IMR-90 (cell line): ENCODE data around the gene PPP6R3. TPM values are rescaled to one million over a fixed set of nuclear protein-coding genes. Genes with fewer than 3 reads are reported as not detected.

Source experiments
- ATAC-seq: fragments of 200-7000 bp; cut with Tn5 transposase; 2 replicates; pipeline ENCODE4 v1.9.1; 2020; ENCODE audit warnings: low read depth, mild to moderate bottlenecking, moderate library complexity
- BruUV-seq: library from RNA; stranded (reverse); fragments of 400-500 nt; replicated peaks from 2 replicates; lab custom pipeline; 2021; lab: Mats Ljungman, UMichigan
- CTCF ChIA-PET: fragments of 300-600 bp; formaldehyde crosslinking; extraction: SDS; loops from one replicate; lab custom pipeline; 2021; ENCODE audit warnings: antibody characterized with exemption; lab: Yijun Ruan, JAX
- POLR2A ChIA-PET: fragments of 300-600 bp; sonication (Branson Sonifier 250); formaldehyde crosslinking; loops from one replicate; lab custom pipeline; 2022; ENCODE audit warnings: antibody characterized with exemption; ENCODE audit not compliant: unreplicated experiment; lab: Charles Lee
- DNase-seq: peaks from one replicate; pipeline ENCODE4 v3.0.0; 2013
- H2AFZ ChIP-seq: replicated peaks from 2 replicates; pipeline ENCODE3; 2013; ENCODE audit warnings: low read length, mild to moderate bottlenecking; ENCODE audit not compliant: poor library complexity
- H2AK5ac ChIP-seq: 2 replicates; pipeline ENCODE4 v1.6.1; 2013; ENCODE audit warnings: low read depth, low read length, inconsistent platforms
- H2AK9ac ChIP-seq: replicated peaks from 2 replicates; pipeline ENCODE3; 2013; ENCODE audit warnings: mild to moderate bottlenecking, low read depth, low read length, moderate library complexity; ENCODE audit not compliant: poor library complexity
- H2BK120ac ChIP-seq: 2 replicates; pipeline ENCODE4 v1.6.1; 2013; ENCODE audit warnings: low read depth, low read length, inconsistent platforms
- H2BK15ac ChIP-seq: 3 replicates; pipeline ENCODE4 v1.6.1; 2013; ENCODE audit warnings: low read depth, low read length, inconsistent platforms
- H2BK20ac ChIP-seq: 2 replicates; pipeline ENCODE4 v1.6.1; 2013; ENCODE audit warnings: low read depth, mild to moderate bottlenecking, inconsistent platforms, low read length, moderate library complexity
- H2BK5ac ChIP-seq: 2 replicates; pipeline ENCODE4 v1.6.1; 2013; ENCODE audit warnings: mild to moderate bottlenecking, low read depth, low read length, inconsistent platforms; ENCODE audit not compliant: poor library complexity, severe bottlenecking
- H3K14ac ChIP-seq: replicated peaks from 2 replicates; pipeline ENCODE4 v1.6.1; 2013; ENCODE audit warnings: low read depth, low read length, inconsistent platforms
- H3K18ac ChIP-seq: 2 replicates; pipeline ENCODE4 v1.6.1; 2013; ENCODE audit warnings: low read depth, low read length, control low read depth
- H3K23ac ChIP-seq: 2 replicates; pipeline ENCODE4 v1.6.1; 2013; ENCODE audit warnings: low read depth, low read length, inconsistent platforms
- H3K27ac ChIP-seq: 2 replicates; pipeline ENCODE4 v1.5.1; 2013; ENCODE audit warnings: mild to moderate bottlenecking, control low read depth, low read length; ENCODE audit not compliant: insufficient read depth
- H3K27me3 ChIP-seq: 2 replicates; pipeline ENCODE4 v1.6.1; 2013; ENCODE audit warnings: low read length; ENCODE audit not compliant: control insufficient read depth, insufficient read depth
- H3K36me3 ChIP-seq: 2 replicates; pipeline ENCODE4 v1.6.1; 2013; ENCODE audit warnings: low read length, mixed read lengths; ENCODE audit not compliant: control insufficient read depth, insufficient read depth
- H3K4ac ChIP-seq: 2 replicates; pipeline ENCODE4 v1.6.1; 2013; ENCODE audit warnings: low read depth, low read length, inconsistent platforms
- H3K4me1 ChIP-seq: 2 replicates; pipeline ENCODE4 v1.6.1; 2013; ENCODE audit warnings: low read length, mixed read lengths; ENCODE audit not compliant: control insufficient read depth, insufficient read depth
- H3K4me2 ChIP-seq: 2 replicates; pipeline ENCODE4 v1.6.1; 2013; ENCODE audit warnings: low read depth, mild to moderate bottlenecking, control low read depth, low read length, moderate library complexity
- H3K4me3 ChIP-seq: 2 replicates; pipeline ENCODE4 v1.5.1; 2013; ENCODE audit warnings: low read depth, mild to moderate bottlenecking, control low read depth, low read length, moderate library complexity; ENCODE audit not compliant: insufficient read depth
- H3K56ac ChIP-seq: 2 replicates; pipeline ENCODE4 v1.6.1; 2013; ENCODE audit warnings: low read length, inconsistent platforms; ENCODE audit not compliant: insufficient read depth; ENCODE audit errors: extremely low read depth
- H3K79me1 ChIP-seq, 2 experiments: 2 replicates each; pipeline ENCODE4 v1.6.1; 2013; ENCODE audit warnings: low read length in 2 of 2, inconsistent platforms in 1 of 2, low read depth in 1 of 2
- H3K9ac ChIP-seq: 2 replicates; pipeline ENCODE4 v1.6.1; 2013; ENCODE audit warnings: low read depth, low read length, control low read depth
- H3K9me1 ChIP-seq: 2 replicates; pipeline ENCODE4 v1.6.1; 2013; ENCODE audit warnings: low read length, inconsistent platforms; ENCODE audit not compliant: insufficient read depth
- H3K9me3 ChIP-seq: 2 replicates; pipeline ENCODE4 v1.6.1; 2013; ENCODE audit warnings: low read length; ENCODE audit not compliant: control insufficient read depth, insufficient read depth
- H4K20me1 ChIP-seq: 2 replicates; pipeline ENCODE4 v1.6.1; 2013; ENCODE audit warnings: low read length, inconsistent platforms; ENCODE audit not compliant: insufficient read depth
- H4K5ac ChIP-seq: 2 replicates; pipeline ENCODE4 v1.6.1; 2013; ENCODE audit warnings: mild to moderate bottlenecking, low read depth, low read length, control low read depth
- H4K8ac ChIP-seq, 2 experiments: 2 replicates each; pipeline ENCODE4 v1.6.1; 2013; ENCODE audit warnings: low read depth in 2 of 2, low read length in 2 of 2, control low read depth in 1 of 2, inconsistent platforms in 1 of 2
- H4K91ac ChIP-seq: 2 replicates; pipeline ENCODE4 v1.6.1; 2013; ENCODE audit warnings: low read depth, low read length, inconsistent platforms; ENCODE audit not compliant: insufficient read depth
- BHLHE40 ChIP-seq: fragments of 150-350 bp; IDR thresholded peaks from 2 replicates; pipeline ENCODE4 v1.6.1; 2016; ENCODE audit warnings: mild to moderate bottlenecking, low read depth, low read length
- CEBPB ChIP-seq: IDR thresholded peaks from 2 replicates; pipeline ENCODE4 v1.6.1; 2012; ENCODE audit warnings: low read depth, low read length, improper control_type of control experiment
- CHD1 ChIP-seq: IDR thresholded peaks from 2 replicates; pipeline ENCODE4 v1.6.1; 2012; ENCODE audit warnings: low read depth, low read length, improper control_type of control experiment
- CTCF ChIP-seq: conservative IDR thresholded peaks from 2 replicates; pipeline ENCODE4 v1.5.1; 2012; ENCODE audit warnings: mild to moderate bottlenecking, low read depth, low read length, improper control_type of control experiment
- FOS ChIP-seq: fragments of 150-350 bp; IDR thresholded peaks from 2 replicates; pipeline ENCODE4 v1.6.1; 2016; ENCODE audit warnings: low read depth, low read length
- MAFK ChIP-seq: IDR thresholded peaks from 2 replicates; pipeline ENCODE4 v1.6.1; 2012; ENCODE audit warnings: low read depth, low read length, improper control_type of control experiment
- MAZ ChIP-seq: IDR thresholded peaks from 2 replicates; pipeline ENCODE4 v1.6.1; 2012; ENCODE audit warnings: low read depth, mild to moderate bottlenecking, low read length, improper control_type of control experiment, moderate library complexity, borderline replicate concordance
- MXI1 ChIP-seq: IDR thresholded peaks from 2 replicates; pipeline ENCODE4 v1.6.1; 2012; ENCODE audit warnings: low read depth, mild to moderate bottlenecking, low read length, moderate library complexity, borderline replicate concordance
- NFE2L2 ChIP-seq: fragments of 150-350 bp; IDR thresholded peaks from 2 replicates; pipeline ENCODE4 v1.6.1; 2016; ENCODE audit warnings: low read depth, mild to moderate bottlenecking, low read length
- POLR2A ChIP-seq: IDR thresholded peaks from 2 replicates; pipeline ENCODE4 v1.6.1; 2012; ENCODE audit warnings: mild to moderate bottlenecking, low read depth, low read length
- RAD21 ChIP-seq: IDR thresholded peaks from 2 replicates; pipeline ENCODE4 v1.6.1; 2012; ENCODE audit warnings: low read length, improper control_type of control experiment
- RCOR1 ChIP-seq: IDR thresholded peaks from 2 replicates; pipeline ENCODE4 v1.6.1; 2012; ENCODE audit warnings: mild to moderate bottlenecking, low read length, improper control_type of control experiment; ENCODE audit not compliant: insufficient replicate concordance
- RFX5 ChIP-seq: IDR thresholded peaks from 2 replicates; pipeline ENCODE4 v1.8.0; 2012; ENCODE audit warnings: low read depth, mild to moderate bottlenecking, low read length, moderate library complexity
- WGBS, 2 experiments: methylation state at CpG; one replicate each; pipeline versions ENCODE4 v1.1.5 to v1.1.7; 2013; ENCODE audit warnings: missing lambda C conversion rate in 2 of 2; ENCODE audit not compliant: insufficient read length in 1 of 2; ENCODE audit errors: extremely low coverage in 2 of 2; 5-methylcytosine and 5-hydroxymethylcytosine counted together
- dilution Hi-C: fragments of 300-500 bp; cut with HindIII; formaldehyde crosslinking; loops from one replicate; pipeline ENCODE4 v1.14.3; 2018; ENCODE audit warnings: low sequenced_read_pairs; ENCODE audit not compliant: unreplicated experiment
- in situ Hi-C: fragments of 300-500 bp; cut with MboI; formaldehyde crosslinking; loops from 3 replicates; pipeline ENCODE4 v1.14.3; 2019; ENCODE audit warnings: low sequenced_read_pairs, inconsistent platforms, mixed read lengths
- intact Hi-C: fragments of 100-400 bp; cut with micrococcal nuclease; formaldehyde crosslinking; loops from 2 replicates; pipeline ENCODE4 v1.10.0; 2022
- polyA plus RNA-seq, 3 experiments: library from polyadenylated mRNA; depleted of rRNA; stranded (reverse); fragments of >200 nt; gene quantifications; 2 replicates each; pipeline ENCODE4 v1.2.3, GENCODE V29; 2012; ENCODE audit warnings: low replicate concordance in 1 of 3
- total RNA-seq: library from RNA; depleted of rRNA; stranded (reverse); fragments of >200 nt; gene quantifications from 2 replicates; pipeline ENCODE4 v1.2.3, GENCODE V29; 2012
- TF ChIP-seq, protein P1 (sequence below): fragments of 150-350 bp; IDR thresholded peaks from 2 replicates; pipeline ENCODE4 v1.6.1; 2017; ENCODE audit warnings: mild to moderate bottlenecking, antibody characterized with exemption, low read length, low read depth

Gene PPP6R3
- total and polyA plus RNA-seq, 2 of the 4 experiments (the other 2 are of a cell fraction): 29.0 to 123 TPM

DNA sequence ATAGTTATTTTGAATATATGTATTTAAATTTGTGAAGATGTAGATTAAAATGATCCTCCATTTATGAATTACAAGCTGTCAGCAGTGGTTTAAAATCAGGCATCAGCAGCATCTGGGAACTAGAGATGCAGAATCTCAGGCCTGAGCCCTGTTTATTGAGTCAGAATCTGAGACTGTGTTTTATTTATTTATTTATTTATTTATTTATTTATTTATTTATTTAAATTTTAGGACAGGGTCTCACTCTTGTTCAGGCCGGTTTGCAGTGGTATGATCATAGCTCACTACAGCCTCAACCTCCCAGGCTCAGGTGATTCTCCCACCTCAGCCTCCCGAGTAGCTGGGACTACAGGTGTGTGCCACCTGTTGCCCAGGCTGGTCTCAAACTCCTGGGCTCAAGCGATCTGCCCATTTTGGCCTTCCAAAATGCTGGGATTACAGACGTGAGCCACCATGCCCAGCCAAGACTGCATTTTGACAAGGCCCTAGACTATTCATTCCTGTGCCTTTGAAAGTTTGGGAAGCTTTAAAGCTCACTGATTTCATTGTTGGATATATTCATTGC is 70.7 kb downstream of the PPP6R3 start:
- Histone ChIP-seq H3K56ac (no peak overlapping the region), H3K27me3 (no peaks in the 10 kb centered on the region), H3K14ac (no peak overlapping the region), H4K20me1 (peaks cover 77% of the 10 kb centered on the region), H3K23ac (no peak overlapping the region), H4K8ac (no peak overlapping the region), H3K4me2 (no peak overlapping the region), H2BK20ac (no peak overlapping the region), H3K4me3 (no peak overlapping the region), H3K9ac (no peak overlapping the region), H3K4ac (no peak overlapping the region), H2AK5ac (no peak overlapping the region), H4K91ac (no peak overlapping the region), H3K18ac (no peak overlapping the region), H4K5ac (no peak overlapping the region), H3K9me1 (peaks cover 21% of the 10 kb centered on the region), H3K27ac (no peak overlapping the region), H3K9me3 (no peaks in the 10 kb centered on the region), H2BK120ac (no peak overlapping the region), H3K36me3 (peaks cover 20% of the 10 kb centered on the region), H2AK9ac (no peak overlapping the region), H2AFZ (no peak overlapping the region), H2BK15ac (no peak overlapping the region), H3K79me1 (peaks cover 62 to 89% of the 10 kb centered on the region in 2 experiments), H2BK5ac (no peak overlapping the region), H3K4me1 (no peaks in the 10 kb centered on the region)
- ChIA-PET POLR2A (no interaction called here), CTCF (interaction anchor here (0.6 kb wide), 1 partner anchor 78 kb away, joined by 4 read pairs; no protein-coding TSS in a partner anchor)
- WGBS, 2 experiments: 94% methylated on average over 3 of the region's 4 CpGs; no CpG with 5 or more reads in 1 of the 2 experiments
- dilution Hi-C loops: no loop called here
- TF ChIP-seq BHLHE40 (no peak), NFE2L2 (no peak), MAFK (no peak), RCOR1 (no peak), RFX5 (no peak), MAZ (no peak), CHD1 (no peak), POLR2A (no peak), RAD21 (no peak), CEBPB (no peak), FOS (no peak), MXI1 (no peak), CTCF (no peak)
- TF ChIP-seq, protein P1, sequence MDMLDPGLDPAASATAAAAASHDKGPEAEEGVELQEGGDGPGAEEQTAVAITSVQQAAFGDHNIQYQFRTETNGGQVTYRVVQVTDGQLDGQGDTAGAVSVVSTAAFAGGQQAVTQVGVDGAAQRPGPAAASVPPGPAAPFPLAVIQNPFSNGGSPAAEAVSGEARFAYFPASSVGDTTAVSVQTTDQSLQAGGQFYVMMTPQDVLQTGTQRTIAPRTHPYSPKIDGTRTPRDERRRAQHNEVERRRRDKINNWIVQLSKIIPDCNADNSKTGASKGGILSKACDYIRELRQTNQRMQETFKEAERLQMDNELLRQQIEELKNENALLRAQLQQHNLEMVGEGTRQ: no peak
- BruUV-seq: no TSS peak
- in situ Hi-C loops: no loop called here
- intact Hi-C loops: no loop called here
- no peak for ATAC-seq
- DNase-seq: no peak
